ENCODE data around the gene SRPK3. TPM values are rescaled to one million over a fixed set of nuclear protein-coding genes. Genes with fewer than 3 reads are reported as not detected.
"Not testable (repeated sequence)": the region's sequence is repeated elsewhere in the genome, so short reads cannot be mapped to it uniquely, and the experiment has no call there.

Gene SRPK3
- polyA plus RNA-seq, 3 donors, result 0.01 TPM; not detected in 2

DNA sequence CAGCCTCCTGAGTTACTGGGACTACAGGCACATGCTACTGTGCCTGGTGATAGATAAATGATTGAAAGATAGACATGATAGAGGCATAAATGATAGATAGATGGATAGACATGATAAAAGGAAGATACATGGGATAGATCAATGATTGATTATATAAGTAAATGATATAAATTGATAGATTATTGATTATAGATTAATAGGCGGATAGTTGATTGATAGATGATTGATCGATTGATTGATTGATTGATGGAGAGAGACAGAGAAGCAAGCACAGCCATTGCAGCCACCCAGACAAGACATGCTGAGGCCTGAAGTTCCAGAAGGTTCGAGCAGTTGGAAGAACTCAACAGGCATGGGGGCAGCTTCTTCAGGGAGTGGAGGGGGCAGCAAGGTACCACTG is 34.5 kb upstream of the SRPK3 start:
- Histone ChIP-seq H3K4me2 (replicated peaks; ENCODE audit: extremely low read depth, low read length, poor library complexity, severe bottlenecking) (no peak overlapping the region), H3K79me2 (ENCODE audit: insufficient read depth, low read length) (no peaks in the 10 kb centered on the region), H3K9me3 (replicated peaks in 1 of 2; ENCODE audit: control insufficient read depth in 1 of 2, insufficient read depth in 1 of 2, low read length in 2 of 2) (no peaks in the 10 kb centered on the region), H3K27me3 (ENCODE audit: control insufficient read depth in 2 of 2, insufficient read depth in 2 of 2, low read length in 2 of 2) (peaks cover 0 to under 1% of the 10 kb centered on the region in 2 donors), H3K27ac (ENCODE audit: low read depth in 1 of 2, low read length in 2 of 2) (no peak overlapping the region), H3K9ac (ENCODE audit: insufficient read depth, low read length, poor library complexity, severe bottlenecking) (no peak overlapping the region), H3K4me1 (ENCODE audit: control insufficient read depth in 1 of 2, insufficient read depth in 2 of 2, low read length in 2 of 2) (peaks cover 5 to 11% of the 10 kb centered on the region in 2 donors), H4K20me1 (ENCODE audit: insufficient read depth, low read length) (no peaks in the 10 kb centered on the region), H3K36me3 (replicated peaks in 1 of 2; ENCODE audit: control insufficient read depth in 1 of 2, insufficient read depth in 2 of 2, low read length in 2 of 2) (no peaks in the 10 kb centered on the region), H2AFZ (ENCODE audit: insufficient read depth, low read depth, low read length, poor library complexity, severe bottlenecking) (no peak overlapping the region), H3K4me3 (replicated peaks in 1 of 3; ENCODE audit: low read depth in 2 of 3, low read length in 3 of 3) (no peak overlapping the region)
- TF ChIP-seq, protein P1, sequence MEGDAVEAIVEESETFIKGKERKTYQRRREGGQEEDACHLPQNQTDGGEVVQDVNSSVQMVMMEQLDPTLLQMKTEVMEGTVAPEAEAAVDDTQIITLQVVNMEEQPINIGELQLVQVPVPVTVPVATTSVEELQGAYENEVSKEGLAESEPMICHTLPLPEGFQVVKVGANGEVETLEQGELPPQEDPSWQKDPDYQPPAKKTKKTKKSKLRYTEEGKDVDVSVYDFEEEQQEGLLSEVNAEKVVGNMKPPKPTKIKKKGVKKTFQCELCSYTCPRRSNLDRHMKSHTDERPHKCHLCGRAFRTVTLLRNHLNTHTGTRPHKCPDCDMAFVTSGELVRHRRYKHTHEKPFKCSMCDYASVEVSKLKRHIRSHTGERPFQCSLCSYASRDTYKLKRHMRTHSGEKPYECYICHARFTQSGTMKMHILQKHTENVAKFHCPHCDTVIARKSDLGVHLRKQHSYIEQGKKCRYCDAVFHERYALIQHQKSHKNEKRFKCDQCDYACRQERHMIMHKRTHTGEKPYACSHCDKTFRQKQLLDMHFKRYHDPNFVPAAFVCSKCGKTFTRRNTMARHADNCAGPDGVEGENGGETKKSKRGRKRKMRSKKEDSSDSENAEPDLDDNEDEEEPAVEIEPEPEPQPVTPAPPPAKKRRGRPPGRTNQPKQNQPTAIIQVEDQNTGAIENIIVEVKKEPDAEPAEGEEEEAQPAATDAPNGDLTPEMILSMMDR (IDR thresholded peaks at IDR 0.05), result no peak
- no peak for DNase-seq
- no CpG with 5 or more reads among the region's 3 CpGs for WGBS (ENCODE audit: insufficient coverage)
- intact Hi-C loops (cut with micrococcal nuclease), result no loop called here
- Mint-ChIP-seq H3K27me3 (ENCODE audit: low read depth in 3 of 3) (peaks cover 0 to 42% (median 24%) of the 10 kb centered on the region in 3 donors), H3K27ac (no peak overlapping the region), H3K9me3 (peaks cover 0 to 14% (median 0%) of the 10 kb centered on the region in 7 donors), H3K4me3 (no peak overlapping the region), H3K36me3 (peaks cover under 1 to 14% of the 10 kb centered on the region in 2 donors), H3K4me1 (peaks cover 12% of the 10 kb centered on the region)

DNA sequence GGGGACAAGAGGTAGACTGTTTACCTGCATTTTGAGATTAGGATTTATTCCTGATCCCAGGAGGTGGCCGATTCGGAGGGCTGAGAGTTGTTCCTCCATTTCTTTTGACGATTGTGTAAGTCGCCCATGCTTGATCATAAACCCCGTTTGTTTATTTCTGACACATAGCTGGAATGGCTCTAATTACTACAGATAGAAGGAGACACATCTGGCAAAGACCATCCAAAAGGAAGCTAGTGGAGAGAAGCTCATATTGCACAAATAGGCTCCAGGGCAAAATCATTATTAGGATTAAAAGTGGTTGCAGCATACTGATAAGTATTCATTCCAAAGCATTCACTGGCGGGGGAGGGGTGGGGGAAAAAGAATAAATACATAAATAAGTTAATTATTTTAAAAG is 33.9 kb upstream of the SRPK3 start:
- no CpG with 5 or more reads among the region's 6 CpGs for WGBS (ENCODE audit: insufficient coverage)
- intact Hi-C loops (cut with micrococcal nuclease); H3K9me3 ChIP-seq (replicated peaks in 1 of 2; ENCODE audit: control insufficient read depth in 1 of 2, insufficient read depth in 1 of 2, low read length in 2 of 2); H2AFZ ChIP-seq (ENCODE audit: insufficient read depth, low read depth, low read length, poor library complexity, severe bottlenecking); H3K36me3 Mint-ChIP-seq; H3K79me2 ChIP-seq (ENCODE audit: insufficient read depth, low read length); H3K9ac ChIP-seq (ENCODE audit: insufficient read depth, low read length, poor library complexity, severe bottlenecking); H4K20me1 ChIP-seq (ENCODE audit: insufficient read depth, low read length); H3K27me3 ChIP-seq (ENCODE audit: control insufficient read depth in 2 of 2, insufficient read depth in 2 of 2, low read length in 2 of 2); H3K4me3 Mint-ChIP-seq; DNase-seq; H3K4me3 ChIP-seq (replicated peaks in 1 of 3; ENCODE audit: low read depth in 2 of 3, low read length in 3 of 3); H3K4me2 ChIP-seq (replicated peaks; ENCODE audit: extremely low read depth, low read length, poor library complexity, severe bottlenecking); H3K27ac ChIP-seq (ENCODE audit: low read depth in 1 of 2, low read length in 2 of 2); H3K27ac Mint-ChIP-seq; H3K36me3 ChIP-seq (replicated peaks in 1 of 2; ENCODE audit: control insufficient read depth in 1 of 2, insufficient read depth in 2 of 2, low read length in 2 of 2): not testable (repeated sequence)
- peaks cover 5 to 11% of the 10 kb centered on the region in 2 donors for H3K4me1 ChIP-seq (ENCODE audit: control insufficient read depth in 1 of 2, insufficient read depth in 2 of 2, low read length in 2 of 2)
- peaks cover 0 to 15% (median 0%) of the 10 kb centered on the region in 7 donors for H3K9me3 Mint-ChIP-seq
- H3K4me1 Mint-ChIP-seq, result peaks cover 12% of the 10 kb centered on the region
- peaks cover 0 to 42% (median 24%) of the 10 kb centered on the region in 3 donors for H3K27me3 Mint-ChIP-seq (ENCODE audit: low read depth in 3 of 3)

- H3K9me3 ChIP-seq (replicated peaks in 1 of 2; ENCODE audit: control insufficient read depth in 1 of 2, insufficient read depth in 1 of 2, low read length in 2 of 2); H2AFZ ChIP-seq (ENCODE audit: insufficient read depth, low read depth, low read length, poor library complexity, severe bottlenecking); H4K20me1 ChIP-seq (ENCODE audit: insufficient read depth, low read length); H3K4me2 ChIP-seq (replicated peaks; ENCODE audit: extremely low read depth, low read length, poor library complexity, severe bottlenecking); H3K4me1 ChIP-seq (ENCODE audit: control insufficient read depth in 1 of 2, insufficient read depth in 2 of 2, low read length in 2 of 2); H3K4me3 ChIP-seq (replicated peaks in 1 of 3; ENCODE audit: low read depth in 2 of 3, low read length in 3 of 3); H3K79me2 ChIP-seq (ENCODE audit: insufficient read depth, low read length); intact Hi-C loops (cut with micrococcal nuclease); H3K36me3 Mint-ChIP-seq; H3K9ac ChIP-seq (ENCODE audit: insufficient read depth, low read length, poor library complexity, severe bottlenecking); H3K27me3 ChIP-seq (ENCODE audit: control insufficient read depth in 2 of 2, insufficient read depth in 2 of 2, low read length in 2 of 2); H3K36me3 ChIP-seq (replicated peaks in 1 of 2; ENCODE audit: control insufficient read depth in 1 of 2, insufficient read depth in 2 of 2, low read length in 2 of 2); DNase-seq; H3K4me3 Mint-ChIP-seq; H3K27ac ChIP-seq (ENCODE audit: low read depth in 1 of 2, low read length in 2 of 2): not testable (repeated sequence)
- Mint-ChIP-seq H3K27me3 (ENCODE audit: low read depth in 3 of 3) (peaks cover 2 to 44% (median 23%) of the 10 kb centered on the region in 3 donors), H3K9me3 (peaks cover 0 to 12% (median 0%) of the 10 kb centered on the region in 7 donors), H3K4me1 (peaks cover 10% of the 10 kb centered on the region), H3K27ac (peak overlapping the region in 1 of 7 donors; percentile 63)
- WGBS (ENCODE audit: insufficient coverage), result 83% methylated on average over 3 of the region's 7 CpGs
Measured at GRCh38 chrX:153749017-153749416, 31.8 kb upstream of the SRPK3 start.

Measured in CD14-positive monocyte (primary cell).